ENCODE results near the gene ZNF444.

DNA sequence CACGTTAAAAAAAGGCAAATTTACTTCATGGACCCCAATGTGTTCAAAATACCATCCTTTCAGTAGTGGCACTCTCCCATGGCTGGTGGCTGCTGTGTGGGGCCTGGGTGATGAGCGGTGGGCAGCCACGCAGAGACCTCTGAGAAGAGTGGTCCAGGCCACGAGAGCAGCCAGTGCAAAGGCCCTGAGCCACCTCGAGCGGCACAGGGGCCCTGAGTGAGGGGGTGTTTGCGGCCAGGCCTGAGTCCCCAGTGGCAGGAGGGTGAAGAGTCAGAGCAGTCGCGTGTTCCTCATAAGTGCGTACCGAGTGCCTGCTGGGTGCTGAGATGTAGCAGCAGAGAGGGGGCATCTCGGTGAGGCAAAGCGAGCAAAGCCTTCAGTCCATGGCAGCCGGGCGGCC is 7.0 kb downstream of the ZNF444 start:
- TF ChIP-seq, protein P1, sequence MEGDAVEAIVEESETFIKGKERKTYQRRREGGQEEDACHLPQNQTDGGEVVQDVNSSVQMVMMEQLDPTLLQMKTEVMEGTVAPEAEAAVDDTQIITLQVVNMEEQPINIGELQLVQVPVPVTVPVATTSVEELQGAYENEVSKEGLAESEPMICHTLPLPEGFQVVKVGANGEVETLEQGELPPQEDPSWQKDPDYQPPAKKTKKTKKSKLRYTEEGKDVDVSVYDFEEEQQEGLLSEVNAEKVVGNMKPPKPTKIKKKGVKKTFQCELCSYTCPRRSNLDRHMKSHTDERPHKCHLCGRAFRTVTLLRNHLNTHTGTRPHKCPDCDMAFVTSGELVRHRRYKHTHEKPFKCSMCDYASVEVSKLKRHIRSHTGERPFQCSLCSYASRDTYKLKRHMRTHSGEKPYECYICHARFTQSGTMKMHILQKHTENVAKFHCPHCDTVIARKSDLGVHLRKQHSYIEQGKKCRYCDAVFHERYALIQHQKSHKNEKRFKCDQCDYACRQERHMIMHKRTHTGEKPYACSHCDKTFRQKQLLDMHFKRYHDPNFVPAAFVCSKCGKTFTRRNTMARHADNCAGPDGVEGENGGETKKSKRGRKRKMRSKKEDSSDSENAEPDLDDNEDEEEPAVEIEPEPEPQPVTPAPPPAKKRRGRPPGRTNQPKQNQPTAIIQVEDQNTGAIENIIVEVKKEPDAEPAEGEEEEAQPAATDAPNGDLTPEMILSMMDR (conservative IDR thresholded peaks at IDR 0.05; ENCODE audit: low read length): no peak
- no peak for TF ChIP-seq EZH2phosphoT487 (IDR thresholded peaks at IDR 0.05; ENCODE audit: borderline replicate concordance, low read depth, low read length)
